GM21576 (cell line): Measurements from ENCODE around the gene SMYD2.

Source experiments
- ATAC-seq: cut with Tn5 transposase; IDR thresholded peaks from one replicate; pipeline ENCODE4 v1.9.1; 2021; ENCODE audit warnings: mild to moderate bottlenecking, moderate library complexity; ENCODE audit not compliant: unreplicated experiment

Gene SMYD2

DNA sequence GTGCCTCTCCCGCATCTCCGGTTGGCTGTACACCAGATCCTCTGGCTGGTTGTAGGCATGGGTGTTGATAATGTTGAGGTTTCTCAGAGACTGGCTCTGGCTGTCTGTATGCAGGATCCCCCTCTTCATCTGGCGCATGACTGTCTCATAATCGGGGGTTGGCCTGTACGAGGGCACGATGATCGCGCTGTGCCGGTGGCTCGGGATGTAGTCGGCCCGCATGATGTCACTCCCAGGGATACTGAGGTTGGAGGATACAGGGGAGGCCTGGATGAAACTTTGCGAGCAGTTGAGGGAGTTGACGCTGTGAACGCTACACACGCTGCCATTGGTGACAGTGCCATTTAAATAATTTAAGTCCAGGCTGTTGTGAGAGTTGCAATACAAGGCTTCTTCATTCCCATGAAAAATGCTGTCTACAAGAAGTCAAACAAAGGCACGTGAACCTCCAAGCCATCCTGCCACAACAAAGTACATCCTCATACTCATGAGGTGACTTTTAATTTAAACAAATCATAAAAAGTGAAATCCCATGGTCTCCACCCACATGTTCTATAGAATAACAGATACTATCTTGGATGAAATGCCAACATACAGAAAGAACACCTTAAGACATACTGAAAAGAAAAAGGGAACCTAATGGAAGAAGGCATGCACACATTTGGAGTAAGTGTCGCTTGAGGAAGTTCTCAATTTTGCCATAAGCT is 103.6 kb downstream of the SMYD2 start:
- no peak for ATAC-seq

DNA sequence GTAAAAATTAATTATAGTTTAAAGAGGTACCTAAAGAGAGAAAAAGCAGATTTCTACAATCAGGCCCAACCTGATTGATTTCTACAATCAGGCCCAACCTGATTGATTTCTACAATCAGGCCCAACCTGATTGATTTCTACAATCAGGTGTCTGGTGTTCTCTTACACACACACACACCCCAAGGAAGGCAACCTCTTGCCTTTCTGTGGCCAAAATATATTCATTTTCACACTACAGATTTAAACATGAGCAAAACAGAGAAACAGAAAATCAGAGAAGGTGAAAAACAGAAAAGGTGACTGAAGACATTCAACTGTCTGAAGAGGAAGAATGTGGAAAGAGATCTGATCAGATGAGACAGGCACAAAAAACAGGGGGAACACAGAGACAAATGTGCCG is 104.5 kb downstream of the SMYD2 start:
- ATAC-seq, result no peak

DNA sequence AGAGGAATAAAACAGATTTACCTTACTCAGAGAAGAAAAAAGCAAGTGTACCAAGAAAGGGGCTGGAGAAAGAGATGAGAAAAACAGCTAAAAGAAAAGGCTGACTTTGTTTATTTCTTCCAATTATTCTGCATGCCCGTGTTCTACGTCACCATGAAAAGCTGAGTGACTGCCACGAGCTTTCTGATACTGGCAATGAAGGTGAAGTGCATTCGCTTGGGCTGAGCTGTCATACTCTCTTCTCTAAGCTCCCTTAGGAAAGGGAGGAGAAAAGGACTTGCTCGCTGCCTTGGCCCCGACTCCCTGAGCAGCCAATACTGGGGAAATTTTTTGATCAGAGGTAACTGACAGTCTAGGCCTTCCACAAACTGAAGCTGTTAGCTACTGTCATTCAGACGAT is 105.4 kb downstream of the SMYD2 start:
- ATAC-seq, result no peak
